GM23338 (cell line): ENCODE results near the gene CIAO2A. TPM values are rescaled to one million over a fixed set of nuclear protein-coding genes. Genes with fewer than 3 reads are reported as not detected.

Experiments used
- ATAC-seq: fragments of 200-7000 bp; cut with Tn5 transposase; 3 replicates; pipeline ENCODE4 v1.9.1; 2020
- DNase-seq: peaks from one replicate; pipeline ENCODE4 v3.0.0-alpha.2; 2015; ENCODE audit warnings: low spot score
- H2AFZ ChIP-seq: fragments of 200-600 bp; sonication (generic); 2 replicates; pipeline ENCODE4 v1.8.0; 2016; ENCODE audit warnings: antibody characterized with exemption, mild to moderate bottlenecking, moderate library complexity
- H3F3A ChIP-seq: fragments of 200-600 bp; sonication (generic); replicated peaks from 2 replicates; pipeline ENCODE4 v1.8.0; 2017; ENCODE audit warnings: antibody characterized with exemption, mixed run types, low read depth
- H3K27ac ChIP-seq: fragments of 200-600 bp; sonication (generic); 2 replicates; pipeline ENCODE4 v1.6.1; 2016; ENCODE audit warnings: low read depth
- H3K27me3 ChIP-seq: fragments of 200-600 bp; sonication (generic); 2 replicates; pipeline ENCODE4 v1.8.0; 2016; ENCODE audit warnings: mild to moderate bottlenecking, mixed run types, moderate library complexity; ENCODE audit not compliant: insufficient read depth
- H3K36me3 ChIP-seq: fragments of 200-600 bp; sonication (generic); 2 replicates; pipeline ENCODE4 v1.8.0; 2016; ENCODE audit warnings: mild to moderate bottlenecking; ENCODE audit not compliant: insufficient read depth
- H3K4me1 ChIP-seq: fragments of 200-600 bp; sonication (generic); 2 replicates; pipeline ENCODE4 v1.8.0; 2016; ENCODE audit warnings: mild to moderate bottlenecking, moderate library complexity; ENCODE audit not compliant: insufficient read depth
- H3K4me2 ChIP-seq: fragments of 200-600 bp; sonication (generic); 2 replicates; pipeline ENCODE4 v1.7.1; 2017; ENCODE audit warnings: mixed run types
- H3K4me3 ChIP-seq: fragments of 200-600 bp; sonication (generic); 2 replicates; pipeline ENCODE4 v1.6.1; 2016; ENCODE audit warnings: mixed run types
- H3K79me2 ChIP-seq: fragments of 200-600 bp; sonication (generic); replicated peaks from 2 replicates; pipeline ENCODE4 v1.8.0; 2017; ENCODE audit warnings: mild to moderate bottlenecking; ENCODE audit not compliant: insufficient read depth
- H3K9me2 ChIP-seq: fragments of 200-600 bp; sonication (generic); 2 replicates; pipeline ENCODE4 v1.8.0; 2017; ENCODE audit not compliant: insufficient read depth
- H4K20me1 ChIP-seq: fragments of 200-600 bp; sonication (generic); replicated peaks from 2 replicates; pipeline ENCODE4 v1.8.0; 2017; ENCODE audit warnings: mild to moderate bottlenecking; ENCODE audit not compliant: insufficient read depth
- H3K27ac Mint-ChIP-seq: 2 replicates; pipeline ENCODE4 v1.8.0; 2020; ENCODE audit warnings: inconsistent platforms, mild to moderate bottlenecking, moderate library complexity, mixed read lengths
- H3K27me3 Mint-ChIP-seq: 3 replicates; pipeline ENCODE4 v1.8.0; 2022; ENCODE audit warnings: low read depth, mild to moderate bottlenecking, moderate library complexity, mixed read lengths, inconsistent platforms; ENCODE audit not compliant: insufficient read depth, poor library complexity
- H3K36me3 Mint-ChIP-seq: 3 replicates; pipeline ENCODE4 v1.8.0; 2021; ENCODE audit warnings: low read depth, mild to moderate bottlenecking, inconsistent platforms, moderate library complexity, mixed read lengths
- H3K4me1 Mint-ChIP-seq: 3 replicates; pipeline ENCODE4 v1.8.0; 2020; ENCODE audit warnings: mild to moderate bottlenecking, inconsistent platforms, mixed read lengths
- H3K4me3 Mint-ChIP-seq: 3 replicates; pipeline ENCODE4 v1.8.0; 2021; ENCODE audit warnings: moderate library complexity, mild to moderate bottlenecking, inconsistent platforms, mixed read lengths
- H3K9me3 Mint-ChIP-seq: 3 replicates; pipeline ENCODE4 v1.8.0; 2020; ENCODE audit warnings: moderate library complexity, mild to moderate bottlenecking, inconsistent platforms, mixed read lengths
- CTCF ChIP-seq, 2 experiments: fragments of 200-600 bp in 1 of 2; sonication (generic) in 1 of 2; conservative IDR thresholded peaks; 2 replicates each; pipeline versions ENCODE4 v1.5.1 to v1.6.1; 2016 to 2017; ENCODE audit warnings: antibody characterized with exemption in 2 of 2, low read depth in 2 of 2, mild to moderate bottlenecking in 2 of 2, moderate library complexity in 1 of 2
- ETS1 ChIP-seq: IDR thresholded peaks from 2 replicates; pipeline ENCODE4 v1.6.1; 2016; ENCODE audit warnings: antibody characterized with exemption
- EZH2 ChIP-seq: fragments of 200-600 bp; sonication (generic); IDR thresholded peaks from one replicate; pipeline ENCODE4 v1.8.0; 2017; ENCODE audit warnings: antibody characterized with exemption, mild to moderate bottlenecking, low read depth; ENCODE audit not compliant: unreplicated experiment
- NANOG ChIP-seq: IDR thresholded peaks from 2 replicates; pipeline ENCODE4 v1.6.1; 2016; ENCODE audit warnings: antibody characterized with exemption, borderline replicate concordance
- ZNF331 ChIP-seq: fragments of 250-450 bp; sonication (Bioruptor Pico); IDR thresholded peaks from 2 replicates; pipeline ENCODE4 v1.5.0; 2020; ENCODE audit warnings: low read depth, mild to moderate bottlenecking, moderate library complexity
- polyA plus RNA-seq: library from polyadenylated mRNA; unstranded; fragments of >200 nt; fragmentation: Nextera tagmentation; extraction: Ambion mirVana; gene quantifications from 2 replicates; pipeline ENCODE4 v1.2.1, GENCODE V29; 2016
- total RNA-seq: library from RNA; depleted of rRNA; stranded (reverse); fragments of >200 nt; shearing (Covaris generic); gene quantifications from 2 replicates; pipeline ENCODE4 v1.2.3, GENCODE V29; 2014
- TF ChIP-seq, protein P1 (sequence below): fragments of 250-450 bp; sonication (Bioruptor Pico); IDR thresholded peaks from 2 replicates; pipeline ENCODE4 v1.5.0; 2020; ENCODE audit warnings: mild to moderate bottlenecking, moderate library complexity

The CIAO2A gene
- total and polyA plus RNA-seq, 2 experiments from 2014 or later, result 132 to 318 TPM

- ATAC-seq, result no peak
Observed at GRCh38 chr15:64070965-64071851, 22.4 kb downstream of the CIAO2A start.

More at GRCh38 chr15:64070965-64071851, 22.4 kb downstream of the CIAO2A start:
- H3F3A ChIP-seq, result no peaks in the 10 kb centered on the region; the same call in 1 of the 2 replicates
- Mint-ChIP-seq H3K36me3 (peaks cover 19% of the 10 kb centered on the region), H3K27me3 (peaks cover 4% of the 10 kb centered on the region), H3K4me3 (no peak overlapping the region), H3K9me3 (no peaks in the 10 kb centered on the region; the same call in 2 of the 3 replicates), H3K4me1 (no peaks in the 10 kb centered on the region), H3K27ac (no peak overlapping the region)
- TF ChIP-seq, protein P1, sequence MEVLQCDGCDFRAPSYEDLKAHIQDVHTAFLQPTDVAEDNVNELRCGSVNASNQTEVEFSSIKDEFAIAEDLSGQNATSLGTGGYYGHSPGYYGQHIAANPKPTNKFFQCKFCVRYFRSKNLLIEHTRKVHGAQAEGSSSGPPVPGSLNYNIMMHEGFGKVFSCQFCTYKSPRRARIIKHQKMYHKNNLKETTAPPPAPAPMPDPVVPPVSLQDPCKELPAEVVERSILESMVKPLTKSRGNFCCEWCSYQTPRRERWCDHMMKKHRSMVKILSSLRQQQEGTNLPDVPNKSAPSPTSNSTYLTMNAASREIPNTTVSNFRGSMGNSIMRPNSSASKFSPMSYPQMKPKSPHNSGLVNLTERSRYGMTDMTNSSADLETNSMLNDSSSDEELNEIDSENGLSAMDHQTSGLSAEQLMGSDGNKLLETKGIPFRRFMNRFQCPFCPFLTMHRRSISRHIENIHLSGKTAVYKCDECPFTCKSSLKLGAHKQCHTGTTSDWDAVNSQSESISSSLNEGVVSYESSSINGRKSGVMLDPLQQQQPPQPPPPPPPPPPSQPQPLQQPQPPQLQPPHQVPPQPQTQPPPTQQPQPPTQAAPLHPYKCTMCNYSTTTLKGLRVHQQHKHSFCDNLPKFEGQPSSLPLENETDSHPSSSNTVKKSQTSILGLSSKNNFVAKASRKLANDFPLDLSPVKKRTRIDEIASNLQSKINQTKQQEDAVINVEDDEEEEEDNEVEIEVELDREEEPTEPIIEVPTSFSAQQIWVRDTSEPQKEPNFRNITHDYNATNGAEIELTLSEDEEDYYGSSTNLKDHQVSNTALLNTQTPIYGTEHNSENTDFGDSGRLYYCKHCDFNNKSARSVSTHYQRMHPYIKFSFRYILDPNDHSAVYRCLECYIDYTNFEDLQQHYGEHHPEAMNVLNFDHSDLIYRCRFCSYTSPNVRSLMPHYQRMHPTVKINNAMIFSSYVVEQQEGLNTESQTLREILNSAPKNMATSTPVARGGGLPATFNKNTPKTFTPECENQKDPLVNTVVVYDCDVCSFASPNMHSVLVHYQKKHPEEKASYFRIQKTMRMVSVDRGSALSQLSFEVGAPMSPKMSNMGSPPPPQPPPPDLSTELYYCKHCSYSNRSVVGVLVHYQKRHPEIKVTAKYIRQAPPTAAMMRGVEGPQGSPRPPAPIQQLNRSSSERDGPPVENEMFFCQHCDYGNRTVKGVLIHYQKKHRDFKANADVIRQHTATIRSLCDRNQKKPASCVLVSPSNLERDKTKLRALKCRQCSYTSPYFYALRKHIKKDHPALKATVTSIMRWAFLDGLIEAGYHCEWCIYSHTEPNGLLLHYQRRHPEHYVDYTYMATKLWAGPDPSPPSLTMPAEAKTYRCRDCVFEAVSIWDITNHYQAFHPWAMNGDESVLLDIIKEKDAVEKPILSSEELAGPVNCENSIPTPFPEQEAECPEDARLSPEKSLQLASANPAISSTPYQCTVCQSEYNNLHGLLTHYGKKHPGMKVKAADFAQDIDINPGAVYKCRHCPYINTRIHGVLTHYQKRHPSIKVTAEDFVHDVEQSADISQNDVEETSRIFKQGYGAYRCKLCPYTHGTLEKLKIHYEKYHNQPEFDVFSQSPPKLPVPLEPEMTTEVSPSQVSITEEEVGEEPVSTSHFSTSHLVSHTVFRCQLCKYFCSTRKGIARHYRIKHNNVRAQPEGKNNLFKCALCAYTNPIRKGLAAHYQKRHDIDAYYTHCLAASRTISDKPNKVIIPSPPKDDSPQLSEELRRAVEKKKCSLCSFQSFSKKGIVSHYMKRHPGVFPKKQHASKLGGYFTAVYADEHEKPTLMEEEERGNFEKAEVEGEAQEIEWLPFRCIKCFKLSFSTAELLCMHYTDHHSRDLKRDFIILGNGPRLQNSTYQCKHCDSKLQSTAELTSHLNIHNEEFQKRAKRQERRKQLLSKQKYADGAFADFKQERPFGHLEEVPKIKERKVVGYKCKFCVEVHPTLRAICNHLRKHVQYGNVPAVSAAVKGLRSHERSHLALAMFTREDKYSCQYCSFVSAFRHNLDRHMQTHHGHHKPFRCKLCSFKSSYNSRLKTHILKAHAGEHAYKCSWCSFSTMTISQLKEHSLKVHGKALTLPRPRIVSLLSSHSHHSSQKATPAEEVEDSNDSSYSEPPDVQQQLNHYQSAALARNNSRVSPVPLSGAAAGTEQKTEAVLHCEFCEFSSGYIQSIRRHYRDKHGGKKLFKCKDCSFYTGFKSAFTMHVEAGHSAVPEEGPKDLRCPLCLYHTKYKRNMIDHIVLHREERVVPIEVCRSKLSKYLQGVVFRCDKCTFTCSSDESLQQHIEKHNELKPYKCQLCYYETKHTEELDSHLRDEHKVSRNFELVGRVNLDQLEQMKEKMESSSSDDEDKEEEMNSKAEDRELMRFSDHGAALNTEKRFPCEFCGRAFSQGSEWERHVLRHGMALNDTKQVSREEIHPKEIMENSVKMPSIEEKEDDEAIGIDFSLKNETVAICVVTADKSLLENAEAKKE, result no peak
- TF ChIP-seq NANOG, result no peak
- no peak for TF ChIP-seq EZH2
- no peak for TF ChIP-seq CTCF (conservative IDR thresholded peaks at IDR 0.05; ENCODE audit: low read depth in 2 of 2)
- TF ChIP-seq ZNF331 (CRISPR knock-in tag), result no peak
- no peak for TF ChIP-seq ETS1
- no peak overlapping the region for H3K4me3 ChIP-seq
- no peak overlapping the region for H2AFZ ChIP-seq
- H3K27ac ChIP-seq, result peak overlapping the region; percentile 58; the same call in 1 of the 2 replicates
- no peaks in the 10 kb centered on the region for H4K20me1 ChIP-seq
- DNase-seq, result no peak
- H3K9me2 ChIP-seq, result no peaks in the 10 kb centered on the region
- H3K27me3 ChIP-seq, result no peaks in the 10 kb centered on the region
- H3K4me1 ChIP-seq, result no peaks in the 10 kb centered on the region
- peaks cover 8% of the 10 kb centered on the region; the same call in 1 of the 2 replicates for H3K36me3 ChIP-seq
- no peak overlapping the region for H3K4me2 ChIP-seq
- H3K79me2 ChIP-seq, result no peaks in the 10 kb centered on the region
